Measurements from ENCODE around the gene RNF20.

DNA sequence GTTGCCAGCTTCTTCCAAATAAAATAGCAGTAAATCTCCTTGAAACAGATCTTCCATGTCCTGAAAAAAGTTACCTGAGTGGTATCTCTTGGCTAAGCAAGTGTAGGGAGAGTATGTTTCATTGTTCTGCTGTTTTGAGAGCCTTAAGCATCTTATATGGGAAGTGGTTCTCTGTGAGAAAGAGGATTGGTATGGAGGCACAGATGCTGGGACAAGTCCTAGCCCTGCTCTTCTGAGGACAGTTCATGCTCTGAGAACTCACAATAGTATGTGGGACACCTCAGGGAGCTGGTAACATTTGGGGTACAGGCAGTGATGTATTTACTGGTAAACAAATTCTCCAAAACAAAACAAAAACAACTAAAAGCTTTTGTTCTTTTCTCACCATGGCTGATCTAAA is 59.1 kb downstream of the RNF20 start:
- TF ChIP-seq, protein P1, sequence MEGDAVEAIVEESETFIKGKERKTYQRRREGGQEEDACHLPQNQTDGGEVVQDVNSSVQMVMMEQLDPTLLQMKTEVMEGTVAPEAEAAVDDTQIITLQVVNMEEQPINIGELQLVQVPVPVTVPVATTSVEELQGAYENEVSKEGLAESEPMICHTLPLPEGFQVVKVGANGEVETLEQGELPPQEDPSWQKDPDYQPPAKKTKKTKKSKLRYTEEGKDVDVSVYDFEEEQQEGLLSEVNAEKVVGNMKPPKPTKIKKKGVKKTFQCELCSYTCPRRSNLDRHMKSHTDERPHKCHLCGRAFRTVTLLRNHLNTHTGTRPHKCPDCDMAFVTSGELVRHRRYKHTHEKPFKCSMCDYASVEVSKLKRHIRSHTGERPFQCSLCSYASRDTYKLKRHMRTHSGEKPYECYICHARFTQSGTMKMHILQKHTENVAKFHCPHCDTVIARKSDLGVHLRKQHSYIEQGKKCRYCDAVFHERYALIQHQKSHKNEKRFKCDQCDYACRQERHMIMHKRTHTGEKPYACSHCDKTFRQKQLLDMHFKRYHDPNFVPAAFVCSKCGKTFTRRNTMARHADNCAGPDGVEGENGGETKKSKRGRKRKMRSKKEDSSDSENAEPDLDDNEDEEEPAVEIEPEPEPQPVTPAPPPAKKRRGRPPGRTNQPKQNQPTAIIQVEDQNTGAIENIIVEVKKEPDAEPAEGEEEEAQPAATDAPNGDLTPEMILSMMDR (conservative IDR thresholded peaks at IDR 0.05; ENCODE audit: low read length), result no peak
- TF ChIP-seq EZH2phosphoT487 (IDR thresholded peaks at IDR 0.05; ENCODE audit: borderline replicate concordance), result no peak
